Endodermal cell (in vitro differentiated cells): ENCODE data around the gene ADGRD2. TPM values are rescaled to one million over a fixed set of nuclear protein-coding genes. Genes with fewer than 3 reads are reported as not detected.

Experiments used
- DNase-seq: peaks from one replicate; pipeline ENCODE4 v3.0.0-alpha.2; 2017
- H3K27ac ChIP-seq: 2 replicates; pipeline ENCODE4 v1.5.1; 2013; ENCODE audit warnings: mild to moderate bottlenecking, low read depth, low read length, moderate library complexity
- H3K27me3 ChIP-seq: 2 replicates; pipeline ENCODE4 v1.6.1; 2013; ENCODE audit warnings: mild to moderate bottlenecking, low read length, moderate library complexity; ENCODE audit not compliant: insufficient read depth, control insufficient read depth, poor library complexity, severe bottlenecking
- H3K36me3 ChIP-seq: 2 replicates; pipeline ENCODE4 v1.7.0; 2013; ENCODE audit warnings: mild to moderate bottlenecking, low read length, moderate library complexity; ENCODE audit not compliant: control insufficient read depth, insufficient read depth
- H3K4me1 ChIP-seq: one replicate; pipeline ENCODE4 v1.7.0; 2013; ENCODE audit warnings: low read length; ENCODE audit not compliant: control insufficient read depth, insufficient read depth
- H3K4me3 ChIP-seq: 2 replicates; pipeline ENCODE4 v1.5.1; 2013; ENCODE audit warnings: mild to moderate bottlenecking, low read length, moderate library complexity
- H3K9ac ChIP-seq: 2 replicates; pipeline ENCODE4 v1.6.1; 2013; ENCODE audit warnings: mild to moderate bottlenecking, low read length, moderate library complexity; ENCODE audit not compliant: poor library complexity, severe bottlenecking; ENCODE audit errors: extremely low read depth
- H3K9me3 ChIP-seq: 2 replicates; pipeline ENCODE4 v1.6.1; 2013; ENCODE audit warnings: mild to moderate bottlenecking, low read length, moderate library complexity; ENCODE audit not compliant: control insufficient read depth
- H3K27ac Mint-ChIP-seq: 2 replicates; pipeline ENCODE4 v1.8.0; 2020; ENCODE audit warnings: mixed read lengths
- H3K27me3 Mint-ChIP-seq: 2 replicates; pipeline ENCODE4 v1.8.0; 2021; ENCODE audit warnings: mild to moderate bottlenecking, mixed read lengths; ENCODE audit not compliant: insufficient read depth
- H3K36me3 Mint-ChIP-seq: 2 replicates; pipeline ENCODE4 v1.8.0; 2020; ENCODE audit warnings: low read depth, mixed read lengths
- H3K4me1 Mint-ChIP-seq: 2 replicates; pipeline ENCODE4 v1.8.0; 2020; ENCODE audit warnings: mixed read lengths
- H3K4me3 Mint-ChIP-seq: 2 replicates; pipeline ENCODE4 v1.8.0; 2020; ENCODE audit warnings: mild to moderate bottlenecking, moderate library complexity, mixed read lengths
- H3K9me3 Mint-ChIP-seq: 2 replicates; pipeline ENCODE4 v1.8.0; 2020; ENCODE audit warnings: mild to moderate bottlenecking, mixed read lengths
- WGBS, 2 experiments: methylation state at CpG; one replicate each; pipeline versions ENCODE4 v1.1.5 to v1.1.7; 2013; ENCODE audit warnings: missing lambda C conversion rate in 2 of 2, mixed read lengths in 1 of 2; ENCODE audit not compliant: insufficient coverage in 1 of 2, insufficient read length in 1 of 2; 5-methylcytosine and 5-hydroxymethylcytosine counted together
- total RNA-seq, 2 donors: library from RNA; stranded (reverse); fragmentation: NEBNext Ultra II Directional in 1 of 2; extraction: Animal tissue kit (Norgen Biotek cat#: 25700) in 1 of 2; gene quantifications; 2 replicates in 1 of 2; 3 replicates in 1 of 2; pipeline ENCODE4 v1.2.1, GENCODE V29; 2021
- TF ChIP-seq, protein P1 (sequence below): fragments of 200-600 bp; sonication (generic); conservative IDR thresholded peaks from 2 replicates; pipeline ENCODE4 v1.5.0; 2021; ENCODE audit warnings: antibody characterized with exemption, mild to moderate bottlenecking

ADGRD2 gene
- total RNA-seq, 2 donors from 2014 or later: 0.33 to 0.40 TPM

DNA sequence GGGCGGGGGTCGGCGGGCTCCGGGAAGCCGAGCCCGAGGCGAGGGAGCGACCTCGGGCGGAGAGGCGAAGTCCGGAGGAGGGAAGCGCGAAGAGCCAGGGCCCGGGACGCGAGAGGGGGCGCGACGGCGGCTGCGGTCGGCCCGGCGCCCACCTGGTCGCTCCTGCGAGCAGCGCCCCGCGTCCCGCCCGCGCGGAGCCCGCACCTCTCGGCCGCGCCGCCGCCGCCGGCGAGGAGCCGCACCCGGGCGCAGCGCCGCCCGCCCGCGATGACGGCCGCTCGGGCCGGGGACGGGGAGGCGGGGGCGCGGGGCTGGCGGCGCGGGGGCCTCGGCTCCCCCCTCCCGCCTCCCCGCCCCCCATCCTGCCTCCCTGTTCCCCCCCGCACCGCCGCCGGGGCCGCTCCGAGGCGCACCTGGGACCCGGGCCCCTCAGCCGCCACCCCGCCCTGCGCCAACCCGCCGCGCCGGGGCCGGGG lies 54.3 kb downstream of the ADGRD2 start:
- DNase-seq: no peak
- no peak overlapping the region for H3K27ac ChIP-seq
- TF ChIP-seq, protein P1, sequence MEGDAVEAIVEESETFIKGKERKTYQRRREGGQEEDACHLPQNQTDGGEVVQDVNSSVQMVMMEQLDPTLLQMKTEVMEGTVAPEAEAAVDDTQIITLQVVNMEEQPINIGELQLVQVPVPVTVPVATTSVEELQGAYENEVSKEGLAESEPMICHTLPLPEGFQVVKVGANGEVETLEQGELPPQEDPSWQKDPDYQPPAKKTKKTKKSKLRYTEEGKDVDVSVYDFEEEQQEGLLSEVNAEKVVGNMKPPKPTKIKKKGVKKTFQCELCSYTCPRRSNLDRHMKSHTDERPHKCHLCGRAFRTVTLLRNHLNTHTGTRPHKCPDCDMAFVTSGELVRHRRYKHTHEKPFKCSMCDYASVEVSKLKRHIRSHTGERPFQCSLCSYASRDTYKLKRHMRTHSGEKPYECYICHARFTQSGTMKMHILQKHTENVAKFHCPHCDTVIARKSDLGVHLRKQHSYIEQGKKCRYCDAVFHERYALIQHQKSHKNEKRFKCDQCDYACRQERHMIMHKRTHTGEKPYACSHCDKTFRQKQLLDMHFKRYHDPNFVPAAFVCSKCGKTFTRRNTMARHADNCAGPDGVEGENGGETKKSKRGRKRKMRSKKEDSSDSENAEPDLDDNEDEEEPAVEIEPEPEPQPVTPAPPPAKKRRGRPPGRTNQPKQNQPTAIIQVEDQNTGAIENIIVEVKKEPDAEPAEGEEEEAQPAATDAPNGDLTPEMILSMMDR: no peak
- no peak overlapping the region for H3K27ac Mint-ChIP-seq
- no peaks in the 10 kb centered on the region for H3K4me1 ChIP-seq
- peaks cover 62% of the 10 kb centered on the region for H3K27me3 Mint-ChIP-seq
- H3K9ac ChIP-seq: no peak overlapping the region
- peaks cover 2% of the 10 kb centered on the region for H3K9me3 Mint-ChIP-seq
- peaks cover 57% of the 10 kb centered on the region for H3K27me3 ChIP-seq
- 2 to 3% methylated on average over 8 to 77 of the region's 81 CpGs for WGBS, 2 experiments
- no peak overlapping the region for H3K4me3 Mint-ChIP-seq
- H3K4me1 Mint-ChIP-seq: peaks cover 4% of the 10 kb centered on the region
- H3K9me3 ChIP-seq: no peaks in the 10 kb centered on the region
- no peaks in the 10 kb centered on the region for H3K36me3 Mint-ChIP-seq
- no peak overlapping the region for H3K4me3 ChIP-seq
- no peaks in the 10 kb centered on the region for H3K36me3 ChIP-seq

DNA sequence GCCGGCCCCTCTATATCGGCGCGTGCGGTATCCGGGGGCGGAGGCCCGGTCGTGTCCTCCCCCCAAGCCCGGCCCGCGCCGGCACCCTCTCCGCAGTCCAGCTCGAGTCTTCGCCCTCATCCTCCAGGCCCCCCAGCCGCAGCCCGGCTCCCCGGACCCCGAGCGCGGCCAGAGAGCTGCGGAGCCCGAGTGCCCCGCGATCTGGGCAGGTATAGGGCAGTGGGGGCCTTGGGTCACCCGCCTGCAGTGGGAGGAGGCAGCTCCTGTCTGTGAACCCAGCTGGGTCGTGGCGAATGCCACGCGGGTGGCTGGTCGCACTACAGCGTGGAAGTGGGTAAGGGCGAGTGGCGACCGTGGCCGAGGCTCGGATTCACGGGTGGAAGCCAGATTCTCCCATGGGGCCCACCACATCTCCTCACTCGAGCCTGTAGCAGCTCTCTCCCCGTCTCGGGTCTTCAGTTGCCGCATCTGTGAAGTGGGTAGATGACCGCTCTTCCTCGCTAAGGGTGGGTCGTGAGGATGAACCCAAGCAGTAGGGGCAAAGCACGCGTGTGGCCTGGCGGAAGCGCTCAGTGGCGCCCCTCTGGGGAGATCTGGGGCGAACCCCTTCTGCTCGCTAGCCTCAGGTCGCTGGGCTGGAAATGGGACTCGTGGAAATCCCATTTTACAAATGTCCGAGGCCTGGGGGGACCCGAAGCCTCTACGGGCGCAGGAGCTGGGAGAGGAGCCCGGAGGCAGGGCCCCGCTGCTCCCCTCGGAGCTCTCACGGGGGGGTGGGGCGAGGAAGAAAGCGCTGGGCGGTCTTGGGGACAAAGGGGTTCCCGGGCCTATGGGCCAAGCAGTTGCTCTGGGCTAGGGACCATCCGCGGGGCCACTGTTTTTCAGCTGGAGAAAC lies 55.0 kb downstream of the ADGRD2 start:
- peaks cover 2% of the 10 kb centered on the region for H3K9me3 Mint-ChIP-seq
- DNase-seq: peak; percentile 78
- Histone ChIP-seq H3K9me3 (no peaks in the 10 kb centered on the region), H3K27me3 (peaks cover 57% of the 10 kb centered on the region), H3K36me3 (no peaks in the 10 kb centered on the region), H3K27ac (no peak overlapping the region), H3K4me3 (no peak overlapping the region), H3K9ac (no peak overlapping the region), H3K4me1 (no peaks in the 10 kb centered on the region)
- TF ChIP-seq, protein P1: peak; percentile 57
- no peak overlapping the region for H3K27ac Mint-ChIP-seq
- WGBS, 2 experiments: 46 to 51% methylated on average over 29 to 69 of the region's 69 CpGs
- peaks cover 4% of the 10 kb centered on the region for H3K4me1 Mint-ChIP-seq
- no peaks in the 10 kb centered on the region for H3K36me3 Mint-ChIP-seq
- H3K27me3 Mint-ChIP-seq: peaks cover 59% of the 10 kb centered on the region
- peak overlapping the region; percentile 43 for H3K4me3 Mint-ChIP-seq

DNA sequence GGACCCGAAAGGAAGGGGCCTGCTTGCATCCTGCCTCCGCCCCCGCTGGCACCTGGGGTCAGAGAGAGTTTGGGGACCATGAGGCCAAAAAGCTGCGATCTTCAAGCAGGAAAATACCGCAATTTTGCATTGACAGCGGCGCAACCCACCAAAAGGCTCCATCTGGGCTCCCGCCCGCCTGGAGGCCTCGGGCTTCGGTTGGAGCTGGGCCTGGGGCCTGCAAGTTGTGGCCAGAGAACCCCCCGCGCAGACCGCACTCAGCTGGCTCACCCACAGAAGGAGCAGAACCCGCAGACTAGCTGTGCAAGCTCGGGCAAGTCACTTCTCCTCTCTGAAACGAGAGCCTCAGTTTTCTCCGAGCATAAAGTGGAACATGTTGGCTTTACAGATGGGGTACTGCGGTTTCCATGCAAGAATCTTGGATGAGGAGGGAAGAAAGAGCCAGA lies 55.7 kb downstream of the ADGRD2 start:
- Histone ChIP-seq H3K9me3 (no peaks in the 10 kb centered on the region), H3K36me3 (no peaks in the 10 kb centered on the region), H3K4me3 (no peak overlapping the region), H3K4me1 (no peaks in the 10 kb centered on the region), H3K27me3 (peaks cover 53% of the 10 kb centered on the region), H3K9ac (no peak overlapping the region), H3K27ac (no peak overlapping the region)
- no peak overlapping the region for H3K4me3 Mint-ChIP-seq
- peaks cover 4% of the 10 kb centered on the region for H3K4me1 Mint-ChIP-seq
- H3K27me3 Mint-ChIP-seq: peaks cover 54% of the 10 kb centered on the region
- no peak overlapping the region for H3K27ac Mint-ChIP-seq
- whole genome bisulfite sequencing, 2 experiments: 93% methylated on average over 17 to 19 of the region's 19 CpGs
- no peak for DNase-seq
- H3K36me3 Mint-ChIP-seq: no peaks in the 10 kb centered on the region
- TF ChIP-seq, protein P1: no peak
- peaks cover 2% of the 10 kb centered on the region for H3K9me3 Mint-ChIP-seq
